ENCODE results near the gene SLC2A14. TPM values are rescaled to one million over a fixed set of nuclear protein-coding genes. Genes with fewer than 3 reads are reported as not detected.
"Not testable (repeated sequence)": the region's sequence is repeated elsewhere in the genome, so short reads cannot be mapped to it uniquely, and the experiment has no call there.

SLC2A14 gene
- under 1 TPM; 0.32 to 0.90 (median 0.55) TPM for polyA plus RNA-seq (ENCODE audit: insufficient read length in 4 of 4)

DNA sequence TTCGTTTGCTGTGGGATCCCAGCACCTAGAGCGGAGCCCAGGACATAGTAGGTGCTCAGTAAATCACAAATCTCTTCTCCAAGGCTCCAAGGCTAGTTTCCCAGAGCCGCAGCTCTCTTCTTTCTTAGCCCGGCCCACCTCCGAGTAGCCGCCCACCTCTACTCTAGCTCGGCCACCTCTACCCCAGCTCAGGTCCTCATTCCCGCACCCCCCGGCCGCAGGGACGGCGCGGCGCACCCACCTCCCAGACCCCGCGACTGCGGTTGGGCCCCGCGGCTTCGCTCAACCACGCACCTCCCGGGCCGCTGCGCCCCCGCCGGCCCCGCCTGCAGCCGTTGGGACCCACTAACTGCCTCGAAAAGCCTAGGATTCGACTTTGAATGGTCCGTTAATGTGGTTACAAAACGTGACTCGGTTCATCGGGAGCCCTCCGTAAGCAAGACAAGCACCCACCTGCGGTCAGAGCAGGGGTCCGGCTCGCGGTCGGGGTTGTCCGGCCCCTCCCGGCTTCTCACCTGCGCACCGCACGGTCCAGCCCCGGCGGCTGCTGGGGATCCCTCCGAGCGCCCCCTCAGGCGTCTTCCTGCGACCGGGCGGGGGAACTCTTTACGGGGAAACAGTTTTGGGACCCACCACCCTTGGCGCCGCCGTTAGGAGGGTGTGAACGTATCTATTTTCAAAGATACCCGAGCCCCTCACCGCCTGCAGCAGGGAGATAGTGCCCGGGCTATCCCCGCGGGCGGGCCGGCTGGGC is at the start of gene SLC2A14:
TSS of gene SLC2A14 (minus strand) at position 350 of the 754 bp plus-strand sequence. CDS start 3,035 bp downstream, outside the sequence.
- DNase-seq (ENCODE audit: low read depth in 4 of 4, low spot score in 3 of 4): no peak

DNA sequence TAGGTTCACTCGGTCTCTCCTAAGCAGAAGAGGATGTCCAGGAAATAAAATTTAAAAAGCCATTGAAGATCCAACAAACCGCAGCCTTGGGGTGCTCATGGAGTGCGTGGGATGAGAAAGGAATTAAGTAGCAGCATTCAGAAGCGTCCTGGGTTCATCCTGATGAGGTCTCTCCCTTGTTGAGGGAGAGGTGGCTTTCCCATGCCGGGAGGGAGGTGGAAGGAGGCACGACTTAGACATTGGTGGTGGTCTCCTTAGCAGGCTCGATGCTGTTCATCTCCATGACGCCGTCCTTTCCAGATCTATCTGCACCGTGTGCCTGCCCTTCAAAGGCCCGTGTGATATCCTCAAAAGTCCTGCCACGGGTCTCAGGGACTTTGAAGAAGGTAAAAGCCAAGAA is 48.5 kb upstream of the SLC2A14 start:
- not testable (repeated sequence) for DNase-seq (ENCODE audit: low read depth in 4 of 4, low spot score in 3 of 4)

DNA sequence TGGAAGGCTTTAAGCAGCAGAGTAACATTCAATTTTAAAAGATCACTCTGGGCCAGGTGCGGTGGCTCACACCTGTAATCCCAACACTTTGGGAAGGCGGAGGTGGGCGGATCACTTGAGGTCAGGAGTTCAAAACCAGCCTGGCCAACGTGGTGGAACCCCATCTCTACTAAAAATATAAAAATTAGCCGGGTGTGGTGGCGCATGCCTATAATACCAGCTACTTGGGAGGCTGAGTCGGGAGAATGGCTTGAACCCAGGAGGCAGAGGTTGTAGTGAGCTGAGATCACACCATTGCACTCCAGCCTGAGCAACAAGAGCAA is 45.5 kb upstream of the SLC2A14 start:
- DNase-seq (ENCODE audit: low read depth in 4 of 4, low spot score in 3 of 4): not testable (repeated sequence)

DNA sequence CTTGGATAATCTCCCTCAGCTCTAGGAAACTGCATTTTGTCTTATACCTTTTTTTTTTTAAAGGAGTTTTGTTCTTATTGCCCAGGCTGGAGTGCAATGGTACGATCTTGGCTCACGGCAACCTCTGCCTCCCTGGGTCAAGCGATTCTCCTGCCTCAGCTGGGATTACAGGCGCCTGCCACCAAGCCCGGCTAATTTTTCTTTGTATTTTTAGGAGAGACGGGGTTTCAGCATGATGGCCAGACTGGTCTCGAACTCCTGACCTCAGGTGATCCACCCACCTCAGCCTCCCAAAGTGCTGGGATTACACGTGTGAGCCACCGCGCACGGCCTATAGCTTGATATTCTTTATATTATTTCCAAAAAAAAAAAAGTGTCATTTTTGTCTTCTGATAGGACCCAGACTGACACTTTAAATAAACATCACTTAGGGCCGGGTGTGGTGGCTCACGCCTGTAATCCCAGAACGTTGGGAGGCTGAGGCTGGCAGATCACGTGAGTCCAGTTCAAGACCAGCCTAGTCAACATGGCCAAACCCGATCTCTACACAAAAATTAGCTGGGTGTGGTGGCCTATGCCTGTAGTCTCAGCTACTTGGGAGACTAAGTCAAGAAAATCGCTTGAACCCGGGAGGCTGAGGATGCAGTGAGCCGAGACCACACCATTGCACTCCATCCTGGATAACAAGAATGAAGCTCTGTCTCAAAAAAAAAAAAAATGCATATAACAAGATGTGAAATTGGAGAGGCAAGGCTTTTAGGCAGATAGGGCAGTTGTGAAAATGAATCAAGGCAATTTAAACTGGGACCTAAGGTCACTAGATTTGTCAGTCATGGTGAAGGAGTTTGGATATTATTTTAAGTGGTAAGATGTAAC is 44.9 kb upstream of the SLC2A14 start:
- no peak for DNase-seq (ENCODE audit: low read depth in 4 of 4, low spot score in 3 of 4)

DNA sequence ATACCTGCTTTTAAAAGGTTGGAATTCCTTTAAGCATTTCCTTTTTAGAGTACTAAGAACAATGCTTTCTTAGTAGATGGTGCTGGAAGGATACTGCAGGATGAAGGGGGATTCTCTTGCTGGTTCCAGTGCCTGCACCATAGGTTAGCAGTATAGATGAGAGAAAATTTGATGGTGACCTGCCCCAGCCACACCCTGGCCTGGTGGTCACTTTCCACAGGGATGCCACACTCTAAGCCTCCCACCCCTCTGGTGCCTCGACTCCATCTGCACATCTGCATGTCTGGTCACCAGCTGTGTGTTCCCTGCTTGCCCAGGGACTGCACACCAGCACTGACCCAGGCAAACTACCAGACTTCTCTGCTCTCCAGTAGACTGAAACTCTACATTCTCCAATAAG is 44.2 kb upstream of the SLC2A14 start:
- DNase-seq (ENCODE audit: low read depth in 4 of 4, low spot score in 3 of 4): no peak

DNA sequence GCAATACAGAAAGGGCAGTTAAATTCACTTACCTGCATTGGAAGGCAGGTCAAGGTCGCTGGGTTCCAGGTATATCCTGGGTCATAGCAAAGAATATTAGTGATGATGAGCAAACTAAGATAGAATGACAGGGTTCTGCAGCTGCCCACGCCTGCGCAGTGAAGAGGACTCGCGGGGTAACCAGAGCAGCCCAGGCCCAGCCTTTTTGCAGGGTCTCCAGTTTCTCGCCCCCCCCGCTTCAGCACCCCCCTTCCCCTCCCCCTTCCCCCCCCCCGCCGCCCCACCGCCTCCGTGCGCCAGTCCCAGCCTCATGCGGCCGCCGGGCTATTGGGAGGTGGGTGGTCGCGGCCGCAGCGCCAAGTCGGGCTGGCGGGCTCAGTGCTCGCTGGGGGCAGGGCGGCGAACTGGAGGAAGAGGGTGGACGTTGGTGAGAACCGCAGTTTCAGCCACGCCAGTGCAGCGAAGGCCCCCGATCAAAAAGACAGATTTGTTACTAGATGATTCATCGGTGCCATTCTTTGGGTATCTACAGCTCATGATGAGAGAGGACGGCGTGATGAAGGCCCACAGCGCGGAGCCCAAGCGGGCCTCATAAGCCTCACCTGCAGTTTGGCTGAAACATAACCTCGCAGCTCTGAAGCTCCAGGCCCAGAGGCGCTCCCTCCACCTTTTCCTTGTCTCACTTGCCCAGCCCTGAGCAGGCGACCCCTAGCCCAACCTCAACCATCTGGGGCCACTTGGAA is 43.1 kb upstream of the SLC2A14 start:
- no peak for DNase-seq (ENCODE audit: low read depth in 4 of 4, low spot score in 3 of 4)

DNA sequence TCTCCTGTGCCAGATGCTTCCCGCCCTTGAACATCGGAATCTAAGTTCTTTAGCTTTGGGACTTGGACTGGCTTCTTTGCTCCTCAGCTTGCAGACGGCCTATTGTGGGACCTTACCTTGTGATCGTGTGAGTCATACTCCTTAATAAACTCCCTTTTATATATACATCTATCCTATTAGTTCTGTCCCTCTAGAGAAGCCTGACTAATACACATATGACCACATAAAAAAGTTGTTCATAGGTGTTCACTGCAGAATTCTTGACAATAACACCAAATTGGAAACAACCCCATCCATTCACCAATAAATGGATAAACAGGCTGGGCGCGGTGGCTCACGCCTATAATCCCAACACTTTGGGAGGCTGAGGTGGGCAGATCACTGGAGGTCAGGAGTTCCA is 37.4 kb upstream of the SLC2A14 start:
- DNase-seq (ENCODE audit: low read depth in 4 of 4, low spot score in 3 of 4): not testable (repeated sequence)

DNA sequence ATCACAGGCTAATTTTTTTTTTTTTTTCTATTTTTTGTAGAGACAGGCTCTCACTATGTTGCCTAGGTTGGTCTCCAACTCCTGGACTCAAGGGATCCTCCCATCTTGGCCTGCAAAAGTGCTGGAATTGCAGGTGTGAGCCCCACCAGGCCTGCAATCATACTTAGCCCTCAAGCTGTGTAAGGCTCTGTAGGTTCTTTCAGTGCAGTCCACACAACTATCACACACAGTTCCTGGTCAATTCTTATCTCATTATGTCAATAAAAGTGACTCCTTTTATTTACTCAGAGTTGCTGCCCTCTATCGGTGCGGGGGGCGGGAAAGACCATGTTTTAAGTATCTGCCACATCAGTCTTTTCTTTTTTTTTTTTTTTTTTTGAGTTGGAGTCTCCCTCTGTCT is 34.3 kb upstream of the SLC2A14 start:
- DNase-seq (ENCODE audit: low read depth in 4 of 4, low spot score in 3 of 4): no peak

DNA sequence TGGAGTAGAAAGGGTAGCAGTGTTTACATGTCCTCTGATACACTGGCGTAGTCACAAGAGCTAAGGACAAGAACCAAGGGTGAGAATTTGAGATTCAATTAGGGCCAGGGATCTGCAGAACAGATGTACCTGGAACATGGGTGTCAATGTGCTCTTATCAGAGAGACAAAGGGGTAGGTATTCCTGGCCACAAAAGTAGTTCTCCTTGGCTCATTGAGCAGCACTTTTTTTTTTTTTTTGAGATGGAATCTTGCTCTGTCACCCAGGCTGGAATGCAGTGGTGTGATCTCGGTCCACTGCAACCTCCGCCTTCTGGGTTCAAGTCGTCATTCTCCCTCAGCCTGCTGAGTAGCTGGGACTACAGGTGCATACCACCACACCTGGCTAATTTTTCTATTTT is 33.6 kb upstream of the SLC2A14 start:
- not testable (repeated sequence) for DNase-seq (ENCODE audit: low read depth in 4 of 4, low spot score in 3 of 4)

DNA sequence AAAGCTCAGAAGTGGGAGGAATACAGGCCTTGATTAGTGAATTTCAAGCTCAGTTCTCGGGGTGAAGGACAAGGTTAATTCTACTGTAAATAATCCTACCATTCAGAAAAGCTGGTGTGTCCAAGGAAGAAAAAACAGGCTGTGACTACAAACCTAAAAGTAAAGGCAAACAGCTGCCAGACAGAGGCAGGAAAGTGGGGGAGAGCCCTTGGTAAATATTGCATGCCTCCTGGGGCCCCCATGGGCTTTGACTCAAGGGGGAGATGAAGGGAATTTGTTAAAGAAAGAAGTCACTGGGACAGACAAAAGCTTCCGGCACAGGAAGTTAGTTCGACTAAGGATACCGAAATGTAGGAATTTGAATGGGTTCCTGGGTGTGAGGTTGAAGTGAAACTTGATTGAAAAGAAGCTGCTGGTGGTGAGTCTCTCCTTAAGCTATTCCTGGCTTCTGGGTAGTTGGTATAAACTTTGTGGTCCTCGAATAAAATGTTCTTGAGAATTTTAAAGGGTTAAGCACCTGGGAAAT is 32.9 kb upstream of the SLC2A14 start:
- DNase-seq (ENCODE audit: low read depth in 4 of 4, low spot score in 3 of 4): peak in 1 of 4 donors; percentile 53

DNA sequence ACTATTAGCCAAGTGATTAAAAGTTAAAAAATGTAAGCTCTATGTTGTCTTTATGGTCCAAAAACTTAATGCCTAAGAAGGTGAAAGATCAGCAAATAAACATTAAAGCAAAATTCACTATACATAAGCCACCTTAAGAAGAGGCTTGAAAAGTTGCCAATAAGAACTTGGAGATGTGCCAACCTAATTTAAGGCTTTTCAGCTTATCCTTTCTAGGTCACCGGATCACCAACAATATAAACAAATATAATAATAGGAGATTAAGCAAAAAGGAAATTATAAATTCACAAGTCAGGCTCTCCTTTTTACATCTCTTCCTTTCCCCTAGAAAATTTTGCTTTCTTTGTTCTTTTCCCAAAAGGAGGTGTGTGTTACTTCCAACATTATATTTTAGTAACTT is 32.4 kb upstream of the SLC2A14 start:
- DNase-seq (ENCODE audit: low read depth in 4 of 4, low spot score in 3 of 4): no peak

DNA sequence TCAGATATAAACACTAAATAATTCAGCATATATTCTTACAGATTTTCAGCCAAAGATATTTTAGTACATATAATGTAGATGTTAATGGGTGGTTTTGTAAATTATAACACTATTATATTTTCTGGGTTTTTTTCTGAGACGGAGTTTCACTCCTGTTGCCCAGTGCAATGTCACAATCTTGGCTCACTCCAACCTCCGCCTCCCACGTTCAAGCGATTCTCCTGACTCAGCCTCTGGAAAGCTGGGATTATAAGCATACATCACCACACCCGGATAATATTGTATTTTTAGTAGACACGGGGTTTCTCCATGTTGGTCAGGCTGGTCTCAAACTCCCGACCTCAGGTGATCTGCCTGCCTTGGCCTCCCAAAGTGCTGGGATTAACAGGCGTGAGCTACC is 29.7 kb upstream of the SLC2A14 start:
- not testable (repeated sequence) for DNase-seq (ENCODE audit: low read depth in 4 of 4, low spot score in 3 of 4)

DNA sequence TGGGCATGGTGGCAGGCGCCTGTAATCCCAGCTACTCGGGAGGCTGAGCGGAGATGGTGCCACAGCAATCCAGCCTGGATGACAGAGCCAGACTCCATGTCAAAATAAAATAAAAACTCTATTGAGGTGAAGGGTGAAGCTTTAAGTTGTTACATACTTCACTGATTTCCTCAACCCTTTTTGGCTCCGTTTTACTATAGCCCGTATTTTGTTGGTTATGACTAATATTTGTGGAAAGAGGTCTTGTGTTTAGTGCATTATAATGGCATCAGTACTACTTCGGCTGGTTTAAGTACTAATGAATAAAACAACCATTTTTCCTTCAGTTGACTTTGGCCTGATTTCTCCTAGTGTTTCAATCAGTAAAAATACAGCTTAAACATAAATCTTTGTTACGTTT is 27.0 kb upstream of the SLC2A14 start:
- DNase-seq (ENCODE audit: low read depth in 4 of 4, low spot score in 3 of 4): no peak

DNA sequence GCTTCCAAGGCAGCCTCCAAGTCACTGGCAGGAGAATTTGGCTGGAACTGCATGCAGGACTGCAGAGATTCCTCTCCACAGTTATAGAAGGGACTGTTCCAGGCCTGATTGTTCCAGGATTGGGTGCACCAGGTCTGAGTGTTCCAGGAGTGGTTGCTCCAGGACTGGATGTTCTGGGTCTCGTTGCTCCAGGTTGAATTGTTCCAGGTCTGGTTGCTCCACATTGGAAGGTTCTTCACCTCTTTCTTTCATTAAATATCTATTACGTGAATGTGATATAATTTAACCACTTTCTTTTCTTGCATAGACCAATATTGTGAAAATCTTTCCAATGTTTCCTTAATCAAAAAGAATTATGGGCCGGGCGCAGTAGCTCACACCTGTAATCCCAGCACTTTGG is 24.0 kb upstream of the SLC2A14 start:
- DNase-seq (ENCODE audit: low read depth in 4 of 4, low spot score in 3 of 4): not testable (repeated sequence)

DNA sequence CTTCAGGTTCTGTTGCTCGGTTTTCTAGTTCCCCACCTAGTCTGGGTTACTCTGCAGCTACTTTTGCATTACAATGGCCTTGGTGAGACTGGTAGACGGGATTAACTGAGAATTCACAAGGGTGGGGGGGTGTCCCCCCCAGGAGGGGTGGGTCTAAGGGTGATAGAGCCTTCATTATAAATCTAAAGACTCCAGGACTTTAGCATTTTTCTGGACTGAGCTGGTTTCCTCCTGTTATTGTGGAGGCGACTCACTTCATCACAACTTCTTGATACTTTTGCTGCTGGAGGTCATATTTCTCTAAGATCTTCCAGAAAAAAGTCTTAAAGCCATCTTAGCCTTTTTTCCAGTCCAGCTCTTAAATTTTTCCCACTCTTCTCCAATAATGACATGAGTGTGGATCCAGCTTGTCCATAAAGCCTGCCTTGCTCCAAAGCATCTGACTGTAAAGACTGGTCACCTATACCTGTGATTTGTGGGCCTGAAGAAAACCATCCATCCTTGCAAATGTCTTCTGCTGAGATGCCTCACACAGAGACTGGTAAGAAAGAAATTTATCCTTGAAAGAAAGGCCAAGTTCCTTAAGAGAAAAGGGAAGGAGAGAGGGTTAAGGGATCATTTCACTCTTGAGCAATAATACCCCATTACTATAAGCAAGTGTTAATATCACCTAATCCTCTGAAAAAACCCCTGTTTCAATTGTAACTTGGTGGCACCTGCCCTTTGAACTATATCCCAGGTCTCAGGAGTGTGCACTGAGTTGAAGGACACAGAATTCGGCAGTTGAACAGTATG is 19.7 kb upstream of the SLC2A14 start:
- no peak for DNase-seq (ENCODE audit: low read depth in 4 of 4, low spot score in 3 of 4)

DNA sequence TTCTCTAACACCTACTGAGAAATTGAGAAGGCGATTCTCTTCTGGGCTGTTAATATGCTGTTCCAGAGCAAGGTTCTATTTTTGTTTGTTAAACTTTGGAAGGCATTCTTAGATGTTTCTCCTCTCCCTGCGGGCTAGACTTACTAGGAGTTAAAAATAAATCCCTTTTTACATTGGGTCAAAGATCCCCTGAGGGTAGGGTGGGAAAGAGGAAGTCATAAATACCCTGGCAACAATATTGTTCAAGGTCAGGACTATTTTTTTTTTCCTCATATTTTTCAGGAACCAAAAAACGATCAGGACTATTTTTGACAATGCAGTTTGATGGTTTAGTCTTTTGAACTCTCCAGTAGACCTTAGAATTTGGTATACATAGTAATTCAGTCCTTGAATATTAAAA is 12.0 kb upstream of the SLC2A14 start:
- DNase-seq (ENCODE audit: low read depth in 4 of 4, low spot score in 3 of 4): no peak

DNA sequence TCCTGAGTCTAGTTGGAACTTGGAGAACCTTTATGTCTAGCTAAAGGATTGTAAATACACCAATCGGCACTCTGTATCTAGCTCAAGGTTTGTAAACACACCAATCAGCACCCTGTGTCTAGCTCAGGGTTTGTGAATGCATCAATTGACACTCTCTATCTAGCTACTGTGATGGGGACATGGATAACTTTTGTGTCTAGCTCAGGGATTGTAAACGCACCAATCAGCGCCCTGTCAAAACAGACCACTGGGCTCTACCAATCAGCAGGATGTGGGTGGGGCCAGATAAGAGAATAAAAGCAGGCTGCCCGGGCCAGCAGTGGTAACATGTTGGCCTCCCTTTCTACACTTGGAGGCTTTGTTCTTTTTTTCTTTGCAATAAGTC is 9.0 kb upstream of the SLC2A14 start:
- DNase-seq (ENCODE audit: low read depth in 4 of 4, low spot score in 3 of 4): not testable (repeated sequence)

DNA sequence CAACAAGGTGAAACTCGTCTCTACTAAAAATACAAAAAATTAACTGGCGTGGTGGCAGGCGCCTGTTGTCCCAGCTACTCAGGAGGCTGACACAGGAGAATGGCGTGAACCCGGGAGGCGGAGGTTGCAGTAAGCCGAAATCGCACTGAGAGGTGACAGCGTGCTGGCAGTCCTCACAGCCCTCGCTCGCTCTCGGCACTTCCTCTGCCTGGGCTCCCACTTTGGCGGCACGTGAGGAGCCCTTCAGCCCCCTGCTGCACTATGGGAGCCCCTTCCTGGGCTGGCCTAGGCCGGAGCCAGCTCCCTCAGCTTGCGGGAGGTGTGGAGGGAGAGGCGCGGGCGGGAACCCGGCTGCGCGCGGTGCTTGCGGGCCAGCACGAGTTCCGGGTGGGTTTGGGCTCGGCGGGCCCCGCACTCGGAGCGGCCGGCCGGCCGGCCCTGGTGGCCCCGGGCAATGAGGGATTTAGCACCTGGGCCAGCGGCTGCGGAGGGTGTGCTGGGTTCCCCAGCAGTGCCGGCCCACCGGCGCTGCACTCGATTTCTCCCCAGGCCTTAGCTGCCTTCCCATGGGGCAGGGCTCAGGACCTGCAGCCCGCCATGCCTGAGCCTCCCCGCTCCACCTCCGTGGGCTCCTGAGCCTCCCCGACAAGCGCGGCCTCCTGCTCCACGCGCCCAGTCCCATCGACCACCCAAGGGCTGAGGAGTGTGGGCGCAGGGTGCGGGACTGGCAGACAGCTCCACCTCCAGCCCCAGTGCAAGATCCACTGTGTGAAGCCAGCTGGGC is 8.4 kb upstream of the SLC2A14 start:
- not testable (repeated sequence) for DNase-seq (ENCODE audit: low read depth in 4 of 4, low spot score in 3 of 4)

DNA sequence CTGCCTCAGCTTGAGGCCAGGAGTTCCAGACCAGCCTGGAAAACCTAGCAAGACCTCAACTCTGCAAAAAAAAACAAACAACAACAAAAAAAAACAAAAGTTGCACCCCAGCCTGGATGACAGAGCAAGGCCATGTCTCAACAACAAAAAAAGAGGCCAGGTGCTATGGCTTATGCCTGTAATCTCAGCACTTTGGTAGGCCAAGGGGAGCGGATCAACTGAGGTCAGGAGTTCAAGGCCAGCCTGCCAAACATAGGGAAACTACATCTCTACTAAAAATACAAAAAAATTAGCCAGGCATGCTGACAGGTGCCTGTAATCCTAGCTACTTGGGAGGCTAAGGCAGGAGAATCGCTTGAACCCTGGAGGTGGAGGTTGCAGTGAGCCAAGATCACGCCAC is 6.5 kb upstream of the SLC2A14 start:
- DNase-seq (ENCODE audit: low read depth in 4 of 4, low spot score in 3 of 4): no peak
